Activated CD8-positive, alpha-beta T cell treated with anti-CD3 and anti-CD28 coated beads for 36 hours (primary cell): ENCODE results near the gene FMNL3. TPM values are rescaled to one million over a fixed set of nuclear protein-coding genes. Genes with fewer than 3 reads are reported as not detected.

Experiments
- ATAC-seq: fragments of 200-7000 bp; cut with Tn5 transposase; one replicate; pipeline ENCODE4 v1.10.0; 2021; ENCODE audit warnings: mild to moderate bottlenecking, moderate library complexity
- CTCF ChIA-PET: fragments of 350-600 bp; sonication (Branson Sonifier 250); formaldehyde crosslinking; loops from one replicate; lab custom pipeline; 2021; ENCODE audit warnings: antibody characterized with exemption; lab: Charles Lee
- POLR2A ChIA-PET: fragments of 350-600 bp; sonication (Branson Sonifier 250); formaldehyde crosslinking; loops from one replicate; lab custom pipeline; 2021; ENCODE audit warnings: antibody characterized with exemption; lab: Charles Lee
- DNase-seq: peaks from one replicate; pipeline ENCODE4 v3.0.0-alpha.2; 2020
- H3K27ac Mint-ChIP-seq: one replicate; pipeline ENCODE4 v1.8.0; 2021; ENCODE audit warnings: mild to moderate bottlenecking, mixed read lengths
- H3K27me3 Mint-ChIP-seq: one replicate; pipeline ENCODE4 v1.8.0; 2021; ENCODE audit warnings: mixed read lengths
- H3K36me3 Mint-ChIP-seq: one replicate; pipeline ENCODE4 v1.8.0; 2021; ENCODE audit warnings: low read depth, mixed read lengths
- H3K4me1 Mint-ChIP-seq: one replicate; pipeline ENCODE4 v1.8.0; 2021; ENCODE audit warnings: low read depth, mixed read lengths
- H3K4me3 Mint-ChIP-seq: one replicate; pipeline ENCODE4 v1.8.0; 2021; ENCODE audit warnings: mild to moderate bottlenecking, moderate library complexity, mixed read lengths
- H3K9me3 Mint-ChIP-seq: one replicate; pipeline ENCODE4 v1.8.0; 2021; ENCODE audit warnings: mixed read lengths
- CTCF ChIP-seq: fragments of 200-600 bp; IDR thresholded peaks from one replicate; pipeline ENCODE4 v1.8.0; 2022; ENCODE audit warnings: antibody characterized with exemption, mild to moderate bottlenecking
- intact Hi-C: fragments of 100-400 bp; cut with micrococcal nuclease; formaldehyde crosslinking; loops from one replicate; pipeline ENCODE4 v1.10.0; 2022
- total RNA-seq, 2 experiments: library from RNA; stranded (reverse); gene quantifications; one replicate each; pipeline ENCODE4 v1.2.3, GENCODE V29; 2021

Gene FMNL3
- total RNA-seq, 2 experiments from 2014 or later: 22.8 to 23.5 TPM

GRCh38 chr12:49642370-49642802, 64.8 kb downstream of the FMNL3 start:
- Mint-ChIP-seq H3K36me3 (peaks cover 16% of the 10 kb centered on the region), H3K27me3 (no peaks in the 10 kb centered on the region), H3K9me3 (no peaks in the 10 kb centered on the region), H3K4me1 (peaks cover 22% of the 10 kb centered on the region), H3K27ac (no peak overlapping the region), H3K4me3 (no peak overlapping the region)
- POLR2A ChIA-PET: interaction anchor here (1.1 to 1.2 kb wide), 2 partner anchors 61 to 63 kb away, joined by 4 to 5 read pairs; no protein-coding TSS in a partner anchor
- CTCF ChIA-PET: interaction anchor here (2.7 to 25.4 kb wide), 5 partner anchors 21 to 98 kb away, joined by 15 to 556 read pairs (median 26); partner anchors contain the start of genes FMNL3 and TMBIM6
- DNase-seq: no peak
- intact Hi-C loops: no loop called here
- TF ChIP-seq CTCF: no peak
- ATAC-seq: no peak

GRCh38 chr12:49641748-49642369, 65.3 kb downstream of the FMNL3 start:
- no peak for TF ChIP-seq CTCF
- H3K4me1 Mint-ChIP-seq: peaks cover 27% of the 10 kb centered on the region
- POLR2A ChIA-PET: interaction anchor here (1.1 to 1.2 kb wide), 3 partner anchors 9 to 63 kb away, joined by 3 to 5 read pairs (median 4); no protein-coding TSS in a partner anchor
- CTCF ChIA-PET: interaction anchor here (1.1 to 25.4 kb wide), 5 partner anchors 17 to 198 kb away, joined by 3 to 556 read pairs (median 23); partner anchors contain the start of genes FMNL3 and TMBIM6
- H3K36me3 Mint-ChIP-seq: peaks cover 16% of the 10 kb centered on the region
- no peak for DNase-seq
- no peaks in the 10 kb centered on the region for H3K27me3 Mint-ChIP-seq
- ATAC-seq: no peak
- intact Hi-C loops: no loop called here
- H3K9me3 Mint-ChIP-seq: no peaks in the 10 kb centered on the region
- no peak overlapping the region for H3K4me3 Mint-ChIP-seq
- no peak overlapping the region for H3K27ac Mint-ChIP-seq

GRCh38 chr12:49636979-49637755, 70.0 kb downstream of the FMNL3 start:
- Mint-ChIP-seq H3K36me3 (no peaks in the 10 kb centered on the region), H3K4me1 (peaks cover 18% of the 10 kb centered on the region), H3K27ac (peak overlapping the region; percentile 60), H3K9me3 (no peaks in the 10 kb centered on the region), H3K27me3 (no peaks in the 10 kb centered on the region), H3K4me3 (no peak overlapping the region)
- CTCF ChIA-PET: interaction anchor here (0.6 to 25.4 kb wide), 36 partner anchors 8 to 289 kb away, joined by 3 to 556 read pairs (median 5); partner anchors contain the start of genes FMNL3, PRPF40B and TMBIM6
- POLR2A ChIA-PET: interaction anchor here (0.6 to 2.4 kb wide), 8 partner anchors 13 to 229 kb away, joined by 3 to 9 read pairs (median 3); partner anchors contain the start of genes PRPF40B and TMBIM6
- intact Hi-C loops: no loop called here
- peak; percentile 97 for ATAC-seq
- DNase-seq: peak; percentile 84
- peak; percentile 67 for TF ChIP-seq CTCF

- POLR2A ChIA-PET: interaction anchor here (1.0 to 2.4 kb wide), 5 partner anchors 14 to 105 kb away, joined by 3 to 9 read pairs (median 3); partner anchors contain the start of genes PRPF40B and TMBIM6
- H3K36me3 Mint-ChIP-seq: no peaks in the 10 kb centered on the region
- H3K4me3 Mint-ChIP-seq: no peak overlapping the region
- H3K27ac Mint-ChIP-seq: no peak overlapping the region
- CTCF ChIA-PET: interaction anchor here (0.6 to 25.4 kb wide), 30 partner anchors 9 to 289 kb away, joined by 3 to 556 read pairs (median 5); partner anchors contain the start of genes FMNL3, PRPF40B and TMBIM6
- no peak for TF ChIP-seq CTCF
- DNase-seq (no peak), ATAC-seq (no peak)
- H3K4me1 Mint-ChIP-seq: peaks cover 18% of the 10 kb centered on the region
- no peaks in the 10 kb centered on the region for H3K9me3 Mint-ChIP-seq
- no peaks in the 10 kb centered on the region for H3K27me3 Mint-ChIP-seq
- intact Hi-C loops: no loop called here
Observed at GRCh38 chr12:49636574-49636973, 70.6 kb downstream of the FMNL3 start.
